AG20443 (cell line): ENCODE results near the gene NFX1.
"Not testable (repeated sequence)": the region's sequence is repeated elsewhere in the genome, so short reads cannot be mapped to it uniquely, and the experiment has no call there.

Source experiments
- DNase-seq: peaks from one replicate; pipeline ENCODE4 v3.0.0; 2012; ENCODE audit warnings: low spot score, mixed read lengths

NFX1 gene

DNA sequence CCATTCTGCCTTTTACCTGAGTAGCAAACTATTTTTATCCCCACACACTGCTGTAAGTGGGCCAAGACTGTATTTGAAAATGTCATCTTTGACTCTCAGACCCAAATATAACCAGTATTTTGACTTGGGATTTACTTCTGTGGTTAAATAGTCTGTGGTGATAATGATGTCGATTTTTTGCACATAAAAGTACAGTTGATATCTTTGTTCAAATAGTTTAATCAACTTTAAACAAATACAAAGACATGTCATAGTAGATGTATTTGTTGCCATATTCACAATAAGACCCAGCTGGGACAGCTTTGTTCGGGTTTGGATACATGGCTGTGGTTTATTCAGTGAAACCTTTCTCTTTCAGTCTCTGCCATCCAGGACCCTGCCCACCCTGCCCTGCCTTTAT, 20.4 kb downstream of the NFX1 start:
- no peak for DNase-seq

DNA sequence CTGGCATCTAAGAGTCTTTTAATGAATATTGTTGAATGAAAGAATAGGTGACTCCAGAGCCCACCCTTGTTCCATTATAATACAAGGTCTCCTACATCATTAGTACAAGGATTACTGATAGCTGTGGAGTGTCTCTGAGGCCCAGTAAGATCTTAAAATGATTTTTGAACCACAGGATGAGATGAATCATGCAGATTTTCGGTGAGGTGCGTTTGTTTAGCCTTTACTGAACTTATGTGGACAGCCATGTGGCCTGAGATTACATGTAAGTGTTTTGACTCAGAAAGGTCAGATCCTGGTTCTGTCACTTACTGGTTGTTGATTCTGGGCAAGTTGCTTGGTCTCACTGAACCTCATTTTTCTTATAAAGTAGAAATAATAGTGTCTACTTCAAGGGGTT, 21.6 kb downstream of the NFX1 start:
- DNase-seq: no peak

DNA sequence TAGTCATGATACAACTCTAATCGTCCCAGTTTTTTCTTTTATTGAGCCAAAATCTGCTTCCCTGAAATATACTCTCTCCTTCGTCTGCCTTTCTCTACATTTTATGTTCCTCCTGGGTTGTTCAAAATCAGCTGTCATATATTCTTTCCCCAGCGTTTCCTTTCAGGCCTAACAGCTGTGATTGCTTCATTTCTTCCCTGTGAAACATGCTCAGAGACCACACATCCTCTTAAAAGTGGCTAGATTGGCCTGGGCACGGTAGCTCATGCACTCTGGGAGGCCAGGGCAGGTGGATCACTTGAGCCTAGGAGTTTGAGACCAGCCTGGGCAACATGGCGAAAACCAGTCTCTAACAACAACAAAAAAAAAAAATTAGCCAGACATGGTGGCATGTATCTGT, 25.1 kb downstream of the NFX1 start:
- no peak for DNase-seq

DNA sequence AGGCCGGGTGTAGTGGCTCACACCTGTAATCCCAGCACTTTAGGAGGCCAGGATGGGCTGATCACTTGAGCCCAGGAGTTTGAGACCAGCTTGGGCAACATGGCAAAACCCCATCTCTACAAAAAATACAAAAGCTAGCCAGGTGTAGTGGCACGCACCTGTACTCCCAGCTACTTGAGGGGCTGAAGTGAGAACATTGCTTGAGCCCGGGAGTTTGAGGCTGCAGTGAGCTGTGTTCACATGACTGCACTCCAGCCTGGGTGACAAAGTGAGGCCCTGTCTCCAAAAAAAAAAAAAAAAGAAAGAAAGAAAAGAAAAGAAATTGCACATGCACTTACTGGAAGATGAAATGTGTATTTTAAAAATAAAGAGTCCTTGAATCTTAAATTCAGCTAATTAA, 26.8 kb downstream of the NFX1 start:
- not testable (repeated sequence) for DNase-seq

DNA sequence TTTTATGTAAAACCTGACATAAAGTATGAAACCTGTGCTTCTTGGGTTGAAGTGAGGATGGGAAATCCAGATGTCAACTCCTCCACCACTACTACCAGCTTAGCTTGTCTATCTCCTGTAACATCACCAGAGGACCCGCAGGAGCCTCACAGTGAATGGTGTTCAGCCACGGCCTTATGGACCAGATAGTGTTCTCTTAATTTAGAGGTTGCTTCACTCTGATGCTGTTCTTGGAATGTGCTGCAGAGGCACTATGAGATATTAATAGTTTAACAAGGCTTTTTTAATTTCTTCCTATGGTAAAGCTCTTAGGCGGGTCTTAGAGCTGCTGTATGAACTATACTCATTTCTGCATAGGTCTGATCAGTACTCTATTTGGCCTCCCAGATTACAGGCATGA, 27.9 kb downstream of the NFX1 start:
- DNase-seq: no peak

DNA sequence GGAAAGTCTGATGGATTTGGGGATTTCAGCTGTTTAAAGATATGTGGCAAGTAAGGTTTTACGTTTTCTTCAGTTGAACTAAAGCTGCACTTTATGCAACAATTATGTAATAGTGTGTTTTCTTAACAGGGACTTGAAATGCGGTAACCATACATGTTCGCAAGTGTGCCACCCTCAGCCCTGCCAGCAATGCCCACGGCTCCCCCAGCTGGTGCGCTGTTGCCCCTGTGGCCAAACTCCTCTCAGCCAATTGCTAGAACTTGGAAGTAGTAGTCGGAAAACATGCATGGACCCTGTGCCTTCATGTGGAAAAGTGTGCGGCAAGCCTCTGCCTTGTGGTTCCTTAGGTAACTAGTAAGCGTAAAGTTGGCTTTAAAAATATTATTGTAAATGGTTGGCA, 28.5 kb downstream of the NFX1 start:
- no peak for DNase-seq

DNA sequence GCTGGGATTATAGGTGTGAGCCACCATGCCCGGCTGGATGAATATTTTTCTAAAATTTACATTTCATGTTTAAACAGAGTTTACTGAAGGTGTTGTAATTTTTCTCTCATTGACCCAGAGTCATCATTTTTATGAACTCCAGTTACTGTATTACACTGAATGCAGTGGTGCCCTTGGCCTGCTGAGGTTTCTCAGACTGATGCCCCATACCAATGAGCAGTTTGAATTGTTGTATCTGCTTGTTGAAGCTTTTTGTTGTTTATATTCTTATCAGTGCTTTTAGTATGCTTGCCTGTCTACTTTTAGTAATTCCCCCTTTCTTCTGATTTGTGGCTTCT, 29.9 kb downstream of the NFX1 start:
- DNase-seq: no peak

DNA sequence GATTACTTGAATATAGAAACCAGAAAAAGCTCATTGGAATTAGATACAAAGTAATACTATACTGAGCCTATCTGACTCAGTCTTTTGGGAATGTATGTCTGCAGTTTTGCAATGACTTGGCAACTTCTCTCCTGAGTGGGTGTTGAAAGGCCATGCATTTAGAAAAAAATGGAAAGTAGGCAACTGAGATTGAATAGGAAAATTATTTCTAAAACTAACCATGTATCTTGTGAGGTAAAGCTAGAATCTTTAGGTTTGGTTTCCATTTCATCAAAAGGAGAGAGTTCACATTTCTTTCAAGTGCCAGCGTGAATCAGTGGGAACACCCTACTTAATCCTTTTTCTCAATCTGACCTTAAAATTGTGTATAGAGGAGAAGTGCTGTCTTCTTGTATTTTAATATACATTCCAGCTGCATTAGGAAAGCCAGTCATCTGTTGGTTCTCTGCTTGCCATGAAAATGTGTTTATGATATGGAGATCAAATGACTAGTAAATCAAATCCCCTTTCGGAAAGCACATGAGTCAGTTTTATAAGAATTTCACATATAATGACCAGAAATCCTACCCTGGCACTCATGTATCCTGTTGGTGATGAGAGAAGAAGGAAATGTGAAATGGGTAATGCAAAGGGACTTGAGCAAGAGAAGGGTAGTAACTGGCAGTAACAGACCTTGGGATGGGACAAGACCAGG, 30.4 kb downstream of the NFX1 start:
- DNase-seq: peak; percentile 78

DNA sequence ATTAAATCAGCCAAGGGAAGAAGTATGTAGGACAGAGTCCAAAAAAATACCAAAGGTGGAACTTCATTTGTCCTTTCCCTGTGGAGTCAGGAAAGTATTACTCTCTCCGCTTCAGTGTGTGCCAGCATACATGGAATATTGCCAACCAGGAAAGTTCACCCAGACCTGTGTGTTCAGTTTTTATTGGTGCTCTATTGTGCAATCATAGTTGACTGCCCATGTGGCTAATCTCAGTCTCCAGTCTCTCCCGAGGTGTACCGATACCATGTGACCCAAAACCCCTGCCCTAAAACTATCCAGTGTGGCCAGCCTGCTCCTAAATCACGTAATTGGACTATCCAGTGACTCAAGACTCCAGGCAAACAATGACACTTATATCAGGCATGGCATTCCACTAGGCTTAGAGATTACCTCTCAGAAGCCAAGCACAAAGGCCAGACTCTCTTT, 38.8 kb downstream of the NFX1 start:
- peak; percentile 77 for DNase-seq

DNA sequence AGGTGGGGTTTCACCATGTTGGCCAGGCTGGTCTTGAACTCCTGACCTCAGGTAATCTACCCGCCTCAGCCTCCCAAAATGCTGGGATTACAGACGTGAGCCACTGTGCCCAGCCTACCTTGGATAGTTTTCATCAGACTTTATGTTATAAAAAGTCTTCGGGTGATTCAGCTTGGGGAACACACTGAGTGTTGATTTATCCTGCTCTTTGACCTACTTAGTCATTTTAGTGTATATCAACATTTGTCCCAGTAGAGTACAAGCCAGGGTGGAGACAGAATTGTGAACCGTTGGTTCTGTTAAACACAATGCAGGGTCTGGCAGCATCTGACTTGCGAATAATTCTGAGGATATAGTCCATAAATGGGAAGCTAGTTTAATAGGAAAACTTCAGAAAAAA, 39.7 kb downstream of the NFX1 start:
- no peak for DNase-seq

DNA sequence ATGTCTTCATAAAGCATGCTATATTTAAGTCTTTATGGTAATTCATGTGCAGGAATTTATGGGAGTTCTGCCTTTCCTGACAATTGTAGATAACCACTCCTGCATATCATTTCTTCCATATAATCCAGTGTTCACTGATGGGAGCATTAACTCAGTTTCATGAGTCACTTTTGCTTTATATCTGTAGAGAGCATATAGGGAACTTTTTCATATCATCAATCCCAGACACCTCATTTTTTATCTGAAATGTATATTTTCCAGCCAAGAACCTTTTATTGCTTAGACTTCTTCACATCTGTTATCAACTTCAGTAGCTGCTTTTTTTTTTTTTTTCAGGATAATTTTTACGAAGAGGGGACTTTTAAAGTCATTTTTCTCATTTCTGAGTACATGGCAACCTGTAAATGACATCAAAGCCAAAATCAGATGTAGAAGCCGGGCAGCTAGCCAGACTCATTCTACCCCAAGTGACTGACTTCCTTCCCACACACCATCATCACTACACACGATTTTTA, 41.1 kb downstream of the NFX1 start:
- DNase-seq: no peak

DNA sequence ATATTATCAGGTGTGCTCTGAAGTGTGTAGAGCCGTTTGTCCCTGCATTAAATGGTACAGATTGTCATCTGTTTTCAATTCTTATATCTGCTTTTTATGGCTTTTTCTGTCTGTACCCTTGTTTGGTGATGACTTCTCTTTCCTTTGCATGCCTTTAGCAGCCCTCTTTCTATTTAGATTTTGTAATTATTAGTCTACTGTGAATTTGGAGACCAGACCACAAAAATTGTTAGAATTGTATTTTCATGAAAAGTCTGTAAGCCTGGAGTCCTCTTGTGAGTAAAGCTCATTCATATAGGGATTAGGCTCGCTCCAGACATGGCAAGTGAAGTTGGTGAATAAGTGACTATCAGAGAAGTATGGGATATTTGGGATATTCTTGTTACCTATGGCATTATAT, 41.7 kb downstream of the NFX1 start:
- no peak for DNase-seq

DNA sequence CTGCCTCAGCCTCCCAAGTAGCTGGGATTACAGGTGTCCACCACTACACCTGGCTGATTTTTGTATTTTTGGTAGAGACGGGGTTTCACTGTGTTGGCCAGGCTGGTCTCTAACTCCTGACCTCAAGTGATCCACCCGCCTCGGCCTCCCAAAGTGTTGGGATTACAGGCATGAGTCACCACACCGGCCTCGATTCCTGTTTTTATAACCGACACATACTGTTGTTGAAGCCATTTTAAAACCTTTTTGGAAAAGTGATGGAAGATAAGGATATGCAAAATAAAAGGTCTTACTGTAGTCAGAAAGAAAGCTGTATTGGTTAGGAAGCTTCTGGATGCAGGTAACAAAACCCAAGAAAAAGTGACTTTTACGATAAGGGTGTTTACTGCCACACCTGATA, 42.6 kb downstream of the NFX1 start:
- not testable (repeated sequence) for DNase-seq

DNA sequence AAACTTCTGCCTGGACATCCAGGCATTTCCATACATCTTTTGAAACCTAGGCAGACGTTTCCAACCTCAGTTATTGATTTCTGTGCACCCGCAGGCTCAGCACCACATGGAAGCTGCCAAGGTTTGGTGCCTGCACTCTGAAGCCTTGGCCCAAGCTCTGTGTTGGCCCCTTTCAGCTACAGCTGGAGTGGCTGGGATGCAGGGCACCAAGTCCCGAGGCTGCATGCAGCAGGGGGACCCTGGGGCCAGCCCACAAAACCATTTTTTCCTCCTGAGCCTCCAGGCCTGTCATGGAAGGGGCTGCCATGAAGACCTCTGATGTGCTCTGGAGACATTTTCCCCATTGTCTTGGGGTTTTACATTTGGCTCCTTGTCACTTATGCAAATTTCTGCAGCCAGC, 49.9 kb downstream of the NFX1 start:
- no peak for DNase-seq

DNA sequence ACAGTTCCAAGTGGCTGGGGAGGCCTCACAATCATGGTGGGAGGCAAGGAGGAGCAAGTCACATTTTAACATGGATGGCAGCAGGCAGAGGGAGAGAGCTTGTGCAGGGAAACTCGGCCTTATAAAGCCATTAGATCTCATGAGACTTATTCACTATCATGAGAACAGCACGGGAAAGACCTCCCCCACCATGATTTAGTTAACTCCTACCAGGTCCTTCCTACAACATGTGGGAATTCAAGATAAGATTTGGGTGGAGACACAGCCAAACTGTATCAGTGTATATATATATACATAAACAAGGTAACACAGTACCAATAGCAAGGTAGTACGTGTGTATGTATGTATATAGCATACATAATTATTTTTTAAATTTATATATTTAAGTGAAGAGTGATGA, 50.9 kb downstream of the NFX1 start:
- no peak for DNase-seq

DNA sequence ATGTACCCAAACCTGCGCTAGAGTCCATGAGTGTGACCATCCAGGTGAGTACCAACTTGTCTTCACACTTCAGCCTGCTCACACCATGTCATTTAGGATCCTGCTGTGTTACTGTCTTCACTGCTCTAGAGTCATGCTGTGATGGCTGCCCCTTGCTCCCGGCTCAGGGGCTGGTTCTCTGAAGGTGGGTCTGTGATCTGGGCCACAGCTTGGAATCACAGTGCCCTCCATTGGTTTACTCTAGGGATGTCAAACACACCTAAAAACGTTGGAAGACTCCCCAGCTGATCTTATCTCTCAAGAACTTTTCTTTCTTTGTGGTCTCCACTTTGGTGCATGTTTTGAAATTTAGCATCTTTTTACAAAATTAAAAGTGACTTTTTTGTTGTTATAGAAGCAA, 53.8 kb downstream of the NFX1 start:
- DNase-seq: no peak

DNA sequence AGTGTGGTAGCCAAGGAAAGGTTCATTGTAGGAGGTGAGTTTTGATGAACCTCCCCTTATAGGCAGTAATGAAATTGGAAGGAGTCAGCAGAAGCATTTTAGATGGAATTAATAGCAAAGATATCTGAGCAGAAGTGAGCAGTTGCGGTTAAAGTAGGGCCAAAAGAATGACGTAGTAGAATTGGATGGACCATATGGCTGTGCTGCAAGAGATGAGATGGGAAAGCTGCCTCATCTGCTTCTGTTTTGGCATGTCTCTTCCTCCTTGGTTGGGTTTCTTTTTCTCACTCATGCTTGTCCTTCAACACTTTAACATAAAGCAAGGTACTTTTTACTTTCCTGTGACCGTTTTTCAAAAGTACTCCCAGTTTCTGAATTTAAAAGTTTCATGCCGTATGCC, 56.2 kb downstream of the NFX1 start:
- no peak for DNase-seq

DNA sequence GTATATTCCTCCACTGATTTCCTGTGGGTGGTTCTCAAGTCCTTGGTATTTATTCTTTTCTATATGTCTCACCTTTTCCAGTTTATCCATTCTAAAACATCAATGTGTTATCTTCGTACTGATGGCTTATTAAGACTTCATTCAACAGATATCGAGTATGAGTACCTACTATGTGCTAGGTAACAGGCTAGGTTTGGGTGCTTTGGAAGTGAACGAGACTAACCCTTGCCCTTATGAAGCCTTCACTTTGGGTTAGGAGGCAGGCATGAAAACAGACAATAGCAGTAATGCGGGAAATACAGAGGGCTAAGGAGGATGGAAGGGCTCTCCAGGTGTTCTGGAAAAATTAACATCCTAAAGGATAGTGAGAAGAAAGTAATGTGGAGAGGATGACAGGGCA, 58.7 kb downstream of the NFX1 start:
- DNase-seq: no peak

DNA sequence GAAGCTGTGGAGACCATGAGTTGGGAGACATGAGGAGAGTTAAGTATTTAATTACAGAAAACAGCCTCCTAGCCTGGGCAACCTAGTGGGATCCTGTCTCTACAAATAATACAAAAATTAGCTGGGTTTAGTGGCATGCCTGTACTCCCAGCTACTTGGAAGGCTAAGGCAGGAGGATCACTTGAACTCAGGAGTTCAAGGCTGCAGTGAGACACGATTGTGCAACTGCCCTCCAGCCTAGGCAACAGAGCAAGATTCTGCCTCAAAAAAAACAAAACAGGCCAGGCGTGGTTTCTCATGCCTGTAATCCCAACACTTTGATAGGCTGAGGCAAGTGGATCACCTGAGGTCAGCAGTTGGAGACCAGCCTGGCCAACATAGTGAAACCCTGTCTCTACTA, 59.4 kb downstream of the NFX1 start:
- DNase-seq: no peak

DNA sequence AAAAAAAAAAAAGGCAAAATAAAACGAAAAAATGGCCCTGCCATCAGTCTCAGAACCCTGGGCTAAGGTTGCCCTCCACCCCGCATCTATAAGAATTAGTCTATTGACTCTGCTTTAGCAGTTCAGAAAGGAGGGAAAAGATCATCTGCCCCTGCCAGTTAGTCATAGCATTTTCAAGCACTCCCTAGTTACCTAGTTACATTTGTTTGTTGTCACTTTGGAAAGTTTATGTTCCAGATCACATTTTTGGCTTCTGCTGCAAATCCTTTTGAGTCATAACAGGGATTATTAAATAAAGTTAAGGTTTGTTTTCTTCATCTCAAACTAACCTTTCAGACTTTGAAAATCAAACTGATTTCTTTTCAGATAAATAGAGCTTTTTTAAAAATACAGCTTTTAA, 60.0 kb downstream of the NFX1 start:
- peak; percentile 84 for DNase-seq

DNA sequence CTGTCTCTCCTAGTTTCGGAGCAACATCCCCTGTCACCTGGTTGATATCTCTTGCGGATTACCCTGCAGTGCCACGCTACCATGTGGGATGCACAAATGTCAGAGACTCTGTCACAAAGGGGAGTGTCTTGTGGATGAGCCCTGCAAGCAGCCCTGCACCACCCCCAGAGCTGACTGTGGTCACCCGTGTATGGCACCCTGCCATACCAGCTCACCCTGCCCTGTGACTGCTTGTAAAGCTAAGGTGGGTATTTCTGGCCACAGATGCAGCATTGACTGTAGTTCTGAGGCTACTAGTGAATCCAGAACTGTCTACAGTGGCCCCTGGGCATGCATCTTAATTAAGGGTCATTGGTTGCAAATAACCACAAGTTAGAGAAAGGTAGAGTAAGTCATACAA, 61.2 kb downstream of the NFX1 start:
- no peak for DNase-seq

DNA sequence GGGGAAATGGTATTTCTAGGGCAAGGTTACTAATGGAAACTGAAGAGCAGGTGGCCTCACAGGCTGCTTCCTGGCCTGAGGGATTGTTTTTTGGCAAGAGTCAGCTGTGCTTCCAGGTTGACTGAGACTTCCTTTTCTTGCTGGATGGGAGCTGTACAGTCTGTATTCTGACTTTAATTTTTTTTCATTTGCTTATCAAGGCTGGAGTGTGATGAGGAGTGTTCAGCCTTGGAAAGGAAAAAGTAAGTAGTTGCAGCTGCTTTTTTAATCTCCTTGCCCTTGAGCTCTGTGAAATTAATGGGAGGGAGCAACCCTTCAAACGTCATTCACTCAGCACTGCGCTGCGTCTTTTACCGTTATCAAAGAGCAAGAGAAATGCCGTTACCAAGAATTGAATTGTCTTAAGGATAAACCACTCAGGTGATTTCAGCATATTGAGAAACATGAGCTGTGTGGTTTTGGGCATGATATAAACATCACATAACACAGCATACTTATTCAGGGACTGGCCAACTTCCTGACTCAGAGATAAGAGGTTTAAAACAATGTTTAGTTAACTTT, 64.4 kb downstream of the NFX1 start:
- DNase-seq: no peak

DNA sequence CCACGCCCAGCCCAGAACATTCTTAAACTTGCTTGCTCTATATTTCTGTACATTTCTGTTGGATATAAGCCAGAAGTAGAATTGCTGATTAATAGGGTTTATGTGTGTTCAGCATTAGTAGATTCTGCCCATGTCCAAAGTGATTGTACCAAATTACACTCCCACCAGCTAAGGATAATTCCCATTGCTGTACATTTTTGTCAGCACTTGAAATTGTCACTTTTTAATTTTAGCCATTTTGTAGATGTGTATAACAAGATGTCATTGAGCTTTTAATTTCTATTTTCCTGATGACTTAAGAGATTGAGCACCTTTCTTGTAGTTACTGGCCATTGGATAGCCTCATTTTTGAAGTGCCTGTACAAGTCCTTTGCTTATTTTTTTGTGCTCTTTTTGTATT, 65.6 kb downstream of the NFX1 start:
- DNase-seq: no peak

DNA sequence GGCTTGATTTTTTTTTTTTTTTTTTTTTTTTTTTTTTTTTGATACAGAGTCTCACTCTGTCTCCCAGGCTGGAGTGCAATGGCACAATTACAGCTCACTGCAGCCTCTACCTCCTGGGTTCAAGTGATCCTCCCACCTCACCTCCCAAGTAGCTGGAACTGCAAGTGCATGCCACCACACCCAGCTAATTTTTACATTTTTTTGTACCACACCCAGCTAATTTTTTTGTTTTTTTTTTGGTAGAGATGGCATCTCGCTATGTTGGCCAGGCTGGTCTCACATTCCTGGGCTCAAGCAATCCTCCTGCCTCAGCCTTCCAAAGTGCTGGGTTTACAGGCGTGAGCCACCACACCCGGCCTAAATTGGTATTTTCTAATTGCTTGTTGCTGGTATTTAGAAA, 68.3 kb downstream of the NFX1 start:
- not testable (repeated sequence) for DNase-seq
